Spleen (tissue), 13 donors: ENCODE results near the gene PRMT1. TPM values are rescaled to one million over a fixed set of nuclear protein-coding genes. Genes with fewer than 3 reads are reported as not detected.

Experiments used
- DNase-seq: peaks from one replicate; pipeline ENCODE4 v3.0.0-alpha.2; 2020
- H3K27ac ChIP-seq, 8 donors: fragments of 200-600 bp; sonication (generic) in 7 of 8; 1 replicate in 4 of 8; 2 replicates in 4 of 8; pipeline versions ENCODE4 v1.5.0 to v1.8.0; 2016 to 2021; ENCODE audit warnings: inconsistent platforms in 4 of 8, mild to moderate bottlenecking in 4 of 8, moderate library complexity in 1 of 8
- H3K27me3 ChIP-seq, 7 donors: fragments of 200-600 bp; sonication (generic) in 6 of 7; replicated peaks in 1 of 7; 1 replicate in 4 of 7; 2 replicates in 3 of 7; pipeline versions ENCODE4 v1.5.0 to v1.8.0; 2016 to 2021; ENCODE audit warnings: inconsistent platforms in 3 of 7, mild to moderate bottlenecking in 1 of 7
- H3K36me3 ChIP-seq, 6 donors: fragments of 200-600 bp; sonication (generic) in 5 of 6; 1 replicate in 4 of 6; 2 replicates in 2 of 6; pipeline versions ENCODE4 v1.5.0 to v1.8.0; 2016 to 2021; ENCODE audit warnings: inconsistent platforms in 2 of 6
- H3K4me1 ChIP-seq, 6 donors: fragments of 200-600 bp; sonication (generic) in 5 of 6; 1 replicate in 3 of 6; 2 replicates in 3 of 6; pipeline versions ENCODE4 v1.5.0 to v1.8.0; 2016 to 2021; ENCODE audit warnings: inconsistent platforms in 3 of 6
- H3K4me3 ChIP-seq, 8 donors: fragments of 200-600 bp; sonication (generic) in 7 of 8; 1 replicate in 4 of 8; 2 replicates in 4 of 8; pipeline versions ENCODE4 v1.5.0 to v1.8.0; 2016 to 2021; ENCODE audit warnings: inconsistent platforms in 4 of 8, mild to moderate bottlenecking in 4 of 8, moderate library complexity in 2 of 8
- H3K9me3 ChIP-seq, 8 donors: fragments of 200-600 bp; sonication (generic) in 7 of 8; 1 replicate in 4 of 8; 2 replicates in 4 of 8; pipeline versions ENCODE4 v1.5.0 to v1.8.0; 2016 to 2021; ENCODE audit warnings: inconsistent platforms in 4 of 8
- CTCF ChIP-seq, 11 experiments: fragments of 200-600 bp in 7 of 11; fragments of 450-650 bp in 4 of 11; sonication (generic) in 4 of 11; IDR thresholded peaks in 8 of 11; conservative IDR thresholded peaks in 3 of 11; 1 replicate in 7 of 11; 2 replicates in 4 of 11; pipeline versions ENCODE4 v1.4.0 to v1.8.0; 2016 to 2021; ENCODE audit warnings: antibody characterized with exemption in 11 of 11, inconsistent platforms in 4 of 11, mild to moderate bottlenecking in 1 of 11
- POLR2A ChIP-seq, 3 donors: fragments of 450-650 bp; IDR thresholded peaks; one replicate each; pipeline ENCODE4 v1.5.1; 2017; ENCODE audit warnings: antibody characterized with exemption in 3 of 3, mild to moderate bottlenecking in 1 of 3
- POLR2AphosphoS5 ChIP-seq, 3 donors: sonication (generic); formaldehyde crosslinking; IDR thresholded peaks; one replicate each; pipeline ENCODE4 v1.5.1; 2017; ENCODE audit warnings: antibody characterized with exemption in 3 of 3
- WGBS, 5 donors: extraction: QIAGEN DNeasy Blood & Tissue Kit in 3 of 5; methylation state at CpG; one replicate each; pipeline versions ENCODE4 v1.1.5 to v1.1.7; 2013 to 2018; 5-methylcytosine and 5-hydroxymethylcytosine counted together
- intact Hi-C: fragments of 100-400 bp; cut with DNase I; formaldehyde crosslinking; loops from one replicate; pipeline ENCODE4 v1.15.0; 2023; ENCODE audit warnings: low total_unique reads
- long read RNA-seq, 2 donors: transcript quantifications; one replicate each; lab custom pipeline, GENCODE V29; 2026
- polyA plus RNA-seq, 3 donors: library from polyadenylated mRNA; stranded (reverse); fragments of 200-250 nt; gene quantifications; one replicate each; pipeline ENCODE4 v1.2.1, GENCODE V29; 2013
- total RNA-seq, 7 donors: library from RNA; depleted of rRNA in 3 of 7; stranded (reverse); fragments of >200 nt in 3 of 7; fragmentation: NEBNext Ultra II Directional in 4 of 7; extraction: Animal tissue kit (Norgen Biotek cat#: 25700) in 4 of 7; gene quantifications; one replicate each; pipeline versions ENCODE4 v1.1.0 to v1.2.1, GENCODE V29; 2016 to 2021
- donor health status: healthy with polysubstance abuse.
- donor health status: DM: no; HTN: no; CAD: no; lungs with moderate emphysema.
- donor health status: DM: no; HTN: no; CAD: no.
- donor health status: Bipolar disorder and iron deficiency.
- donor health status: healthy.
- donor health status: DM: no; HTN: no; CAD: no.
- donor health status: DM: yes; HTN: yes; CAD: no.

The PRMT1 gene
- total RNA-seq (100 to 1,000 TPM; 108 to 136 (median 115) TPM), polyA plus RNA-seq (100 to 1,000 TPM; 114 to 175 (median 134) TPM)
- long read RNA-seq, donor 1, transcript PRMT1-202 (11 exons, 1,327 nt) = minor isoform, 7 of 126 reads
- long read RNA-seq, donor 1, transcript PRMT1-209 (2 exons, 968 nt) = minor isoform, 9 of 126 reads
- long read RNA-seq, donor 1, transcript PRMT1-201 (10 exons, 1,393 nt) = major isoform, 69 of 126 reads
- long read RNA-seq, donor 1, partial matches to known transcripts = 37 of 126 reads
- long read RNA-seq, donor 1, other reads (novel, unspliced or antisense) = 0 of 126 reads
- long read RNA-seq, donor 2, transcript PRMT1-201 (10 exons, 1,393 nt) = major isoform, 50 of 79 reads
- long read RNA-seq, donor 2, transcript PRMT1-209 (2 exons, 968 nt) = minor isoform, 10 of 79 reads
- long read RNA-seq, donor 2, partial matches to known transcripts = 12 of 79 reads
- long read RNA-seq, donor 2, other reads (novel, unspliced or antisense) = 0 of 79 reads

GRCh38 chr19:49677231-49677900 is at the start of gene PRMT1:
Gene PRMT1 (plus strand): TSS chr19:49677271. CDS start chr19:49677281, 10 bp downstream.
- H3K36me3 ChIP-seq = peaks cover 0 to 28% (median 12%) of the 10 kb centered on the region in 6 donors
- H3K4me1 ChIP-seq = peaks cover 23 to 86% (median 50%) of the 10 kb centered on the region in 6 donors
- 0 to 2% (median 1%) methylated on average over 11 to 57 of the region's 57 CpGs for WGBS, 5 donors
- peak; percentile 92 for DNase-seq
- H3K4me3 ChIP-seq = peak within 1 kb of the TSS; percentile 88 to 100 (median 98)
- peak within 1 kb of the TSS; percentile 89 to 97 (median 94) for H3K27ac ChIP-seq
- no peaks in the 10 kb centered on the region for H3K9me3 ChIP-seq
- intact Hi-C loops = loop anchor here (10.0 kb wide), 1 partner anchor 103 kb away; no protein-coding TSS in a partner anchor
- H3K27me3 ChIP-seq = no peaks in the 10 kb centered on the region
- TF ChIP-seq CTCF (IDR thresholded peaks at IDR 0.05 in 8 of 11, conservative IDR thresholded peaks at IDR 0.05 in 3 of 11) (no peak), POLR2A (IDR thresholded peaks at IDR 0.05) (peak; percentile 8 to 71 (median 56)), POLR2AphosphoS5 (IDR thresholded peaks at IDR 0.05) (peak; percentile 87 to 91 (median 90))

GRCh38 chr19:49629659-49630058 is 47.4 kb upstream of the PRMT1 start:
- H3K9me3 ChIP-seq = no peaks in the 10 kb centered on the region
- no peaks in the 10 kb centered on the region for H3K27me3 ChIP-seq
- H3K36me3 ChIP-seq = peaks cover 0 to 48% (median 23%) of the 10 kb centered on the region in 6 donors
- TF ChIP-seq POLR2AphosphoS5 (IDR thresholded peaks at IDR 0.05) (peak in 1 of 3 donors; percentile 32), CTCF (IDR thresholded peaks at IDR 0.05 in 8 of 11, conservative IDR thresholded peaks at IDR 0.05 in 3 of 11) (no peak)
- no peak overlapping the region for H3K4me3 ChIP-seq
- peak overlapping the region in 2 of 8 donors; percentile 3 to 8 for H3K27ac ChIP-seq
- whole genome bisulfite sequencing, 5 donors = 92 to 96% (median 94%) methylated on average over 9 of the region's 9 CpGs
- DNase-seq = no peak
- intact Hi-C loops = no loop called here
- peaks cover 0 to 40% (median 9%) of the 10 kb centered on the region in 6 donors for H3K4me1 ChIP-seq

- Histone ChIP-seq H3K27me3 (no peaks in the 10 kb centered on the region), H3K4me1 (peaks cover 0 to 54% (median 18%) of the 10 kb centered on the region in 6 donors), H3K36me3 (peaks cover 0 to 37% (median 9%) of the 10 kb centered on the region in 6 donors), H3K9me3 (no peaks in the 10 kb centered on the region), H3K27ac (peak overlapping the region in 4 of 8 donors; percentile 25 to 61 (median 50)), H3K4me3 (no peak overlapping the region)
- intact Hi-C loops = no loop called here
- TF ChIP-seq CTCF (IDR thresholded peaks at IDR 0.05 in 8 of 11, conservative IDR thresholded peaks at IDR 0.05 in 3 of 11) (no peak), POLR2A (IDR thresholded peaks at IDR 0.05) (no peak), POLR2AphosphoS5 (IDR thresholded peaks at IDR 0.05) (peak in 1 of 3 donors; percentile 19)
- no peak for DNase-seq
- WGBS, 5 donors = 45 to 67% (median 48%) methylated on average over 9 of the region's 9 CpGs
These were observed 46.0 kb upstream of the PRMT1 start for GRCh38 chr19:49631014-49631588.
